ENCODE results near the gene DRP2. TPM values are rescaled to one million over a fixed set of nuclear protein-coding genes. Genes with fewer than 3 reads are reported as not detected.

Gene DRP2
- total RNA-seq, 1 donor = not detected

DNA sequence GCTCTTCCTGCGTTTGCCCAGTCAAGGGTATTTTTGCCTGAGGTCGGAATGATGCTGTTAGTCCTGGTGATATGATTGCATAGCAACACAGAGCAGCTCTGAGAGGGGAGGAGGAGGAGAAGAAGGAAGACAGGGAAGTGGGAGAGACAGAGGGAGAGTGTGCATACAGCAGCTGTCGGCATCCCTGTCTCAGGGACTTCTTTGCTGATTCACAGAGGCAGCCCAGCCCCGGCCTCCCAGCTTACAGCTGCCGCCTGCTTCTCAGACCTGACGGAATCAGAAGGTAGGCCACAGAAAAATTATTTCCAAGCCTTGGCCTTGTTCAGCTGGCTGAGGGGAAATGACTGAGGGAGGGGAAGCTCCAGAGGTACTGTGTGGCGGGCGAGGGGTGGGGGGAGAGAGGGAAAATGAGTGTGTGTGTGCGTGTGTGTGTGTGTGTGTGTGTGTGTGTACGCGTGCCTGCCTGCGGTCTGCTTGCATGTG, 319 bp downstream of the DRP2 start:
- Histone ChIP-seq H3K9me3 (ENCODE audit: low read depth, low read length) (no peaks in the 10 kb centered on the region), H3K4me3 (ENCODE audit: low read length) (no peak overlapping the region), H3K27me3 (ENCODE audit: insufficient read depth, low read length) (no peaks in the 10 kb centered on the region), H3K4me1 (ENCODE audit: insufficient read depth, low read length) (no peaks in the 10 kb centered on the region)

DNA sequence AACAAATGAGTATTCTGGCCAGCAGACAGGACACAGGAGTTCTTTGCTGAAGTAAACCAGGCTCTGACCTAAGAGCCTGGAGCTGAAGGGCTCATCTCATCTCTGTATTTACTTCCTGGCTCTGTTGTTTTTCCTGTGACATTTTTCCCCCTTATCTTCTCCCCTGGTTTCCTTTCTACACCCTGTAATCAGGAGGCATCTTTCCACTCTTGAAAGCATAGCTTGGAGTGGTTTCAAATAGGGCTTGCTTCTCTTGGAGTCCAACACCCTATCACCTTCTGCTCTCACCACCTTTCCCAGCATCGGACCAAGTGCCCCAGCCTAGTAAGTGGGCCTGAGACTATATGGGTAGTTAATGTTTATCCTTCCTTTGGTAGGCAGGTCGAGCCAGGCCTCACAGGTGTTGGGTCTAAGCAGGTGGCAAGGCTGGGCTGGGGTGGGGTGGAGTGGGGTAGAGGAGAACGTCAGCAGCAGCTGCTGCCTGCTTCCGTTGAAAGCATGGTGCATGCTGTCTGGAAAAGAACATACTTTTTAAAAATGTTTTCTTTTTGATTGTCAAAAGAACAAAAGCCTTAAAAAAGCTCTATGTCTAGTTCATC, 1.2 kb downstream of the DRP2 start:
- H3K4me3 ChIP-seq (ENCODE audit: low read length) = no peak overlapping the region
- no peaks in the 10 kb centered on the region for H3K27me3 ChIP-seq (ENCODE audit: insufficient read depth, low read length)

GRCh38 chrX:101223226-101223625, 3.6 kb downstream of the DRP2 start:
- Histone ChIP-seq H3K4me1 (ENCODE audit: insufficient read depth, low read length) (no peaks in the 10 kb centered on the region), H3K4me3 (ENCODE audit: low read length) (no peak overlapping the region), H3K27me3 (ENCODE audit: insufficient read depth, low read length) (no peaks in the 10 kb centered on the region), H3K9me3 (ENCODE audit: low read depth, low read length) (no peaks in the 10 kb centered on the region)

More for the DNA sequence above, 1.2 kb downstream of the DRP2 start:
- no peaks in the 10 kb centered on the region for H3K4me1 ChIP-seq (ENCODE audit: insufficient read depth, low read length)
- no peaks in the 10 kb centered on the region for H3K9me3 ChIP-seq (ENCODE audit: low read depth, low read length)

GRCh38 chrX:101229170-101229569, 9.6 kb downstream of the DRP2 start:
- no peaks in the 10 kb centered on the region for H3K27me3 ChIP-seq (ENCODE audit: insufficient read depth, low read length)
- no peak overlapping the region for H3K4me3 ChIP-seq (ENCODE audit: low read length)
- no peaks in the 10 kb centered on the region for H3K4me1 ChIP-seq (ENCODE audit: insufficient read depth, low read length)
- H3K9me3 ChIP-seq (ENCODE audit: low read depth, low read length) = no peaks in the 10 kb centered on the region

DNA sequence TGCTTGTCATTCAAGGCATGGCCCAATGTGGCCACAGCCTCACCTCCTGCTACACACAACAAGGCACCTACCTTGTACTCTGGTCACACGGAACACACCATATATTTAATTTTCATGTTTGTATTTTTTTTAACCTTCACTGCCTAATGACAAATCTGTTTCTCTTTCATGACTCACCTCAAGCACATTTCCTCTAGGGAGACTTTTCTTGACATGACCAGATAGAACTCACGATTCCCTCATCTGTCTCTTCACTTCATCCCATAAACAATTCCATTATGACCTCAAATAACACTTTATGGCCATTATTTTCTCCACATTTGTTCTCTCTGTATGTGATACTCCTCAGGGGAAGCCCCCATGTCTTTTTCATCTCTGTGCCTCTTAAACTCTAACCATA, 11.1 kb downstream of the DRP2 start:
- no peaks in the 10 kb centered on the region for H3K27me3 ChIP-seq (ENCODE audit: insufficient read depth, low read length)
- no peaks in the 10 kb centered on the region for H3K4me1 ChIP-seq (ENCODE audit: insufficient read depth, low read length)
- no peak overlapping the region for H3K4me3 ChIP-seq (ENCODE audit: low read length)
- H3K9me3 ChIP-seq (ENCODE audit: low read depth, low read length) = no peaks in the 10 kb centered on the region

- H3K27me3 ChIP-seq (ENCODE audit: insufficient read depth, low read length) = no peaks in the 10 kb centered on the region
- no peaks in the 10 kb centered on the region for H3K9me3 ChIP-seq (ENCODE audit: low read depth, low read length)
- no peak overlapping the region for H3K4me3 ChIP-seq (ENCODE audit: low read length)
- H3K4me1 ChIP-seq (ENCODE audit: insufficient read depth, low read length) = no peaks in the 10 kb centered on the region
Measured at GRCh38 chrX:101231080-101231479, 11.5 kb downstream of the DRP2 start.

DNA sequence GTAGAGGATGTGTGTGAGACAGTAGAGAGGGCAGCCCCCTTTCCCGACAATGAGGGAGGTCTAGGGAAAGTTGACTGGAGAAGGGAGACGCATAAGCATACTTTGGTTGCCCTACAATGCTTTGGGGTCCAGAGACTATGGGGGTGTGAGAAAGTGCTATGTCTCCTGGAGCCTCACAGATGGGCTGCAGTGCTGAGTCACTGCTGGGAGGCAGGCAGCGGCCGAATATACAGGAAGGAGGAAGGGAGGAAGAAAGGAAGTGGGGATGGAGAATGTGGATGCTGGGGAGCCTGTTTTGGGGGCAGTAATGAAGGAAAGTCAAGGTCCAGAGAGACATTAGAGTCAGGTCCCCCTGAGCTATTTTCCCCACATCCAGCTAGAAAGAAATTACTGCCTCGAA, 12.7 kb downstream of the DRP2 start:
- no peaks in the 10 kb centered on the region for H3K27me3 ChIP-seq (ENCODE audit: insufficient read depth, low read length)
- no peaks in the 10 kb centered on the region for H3K4me1 ChIP-seq (ENCODE audit: insufficient read depth, low read length)
- no peaks in the 10 kb centered on the region for H3K9me3 ChIP-seq (ENCODE audit: low read depth, low read length)
- H3K4me3 ChIP-seq (ENCODE audit: low read length) = no peak overlapping the region

- Histone ChIP-seq H3K4me1 (ENCODE audit: insufficient read depth, low read length) (no peaks in the 10 kb centered on the region), H3K27me3 (ENCODE audit: insufficient read depth, low read length) (no peaks in the 10 kb centered on the region), H3K9me3 (ENCODE audit: low read depth, low read length) (no peaks in the 10 kb centered on the region), H3K4me3 (ENCODE audit: low read length) (no peak overlapping the region)
Measured at GRCh38 chrX:101237041-101237440, 17.5 kb downstream of the DRP2 start.

DNA sequence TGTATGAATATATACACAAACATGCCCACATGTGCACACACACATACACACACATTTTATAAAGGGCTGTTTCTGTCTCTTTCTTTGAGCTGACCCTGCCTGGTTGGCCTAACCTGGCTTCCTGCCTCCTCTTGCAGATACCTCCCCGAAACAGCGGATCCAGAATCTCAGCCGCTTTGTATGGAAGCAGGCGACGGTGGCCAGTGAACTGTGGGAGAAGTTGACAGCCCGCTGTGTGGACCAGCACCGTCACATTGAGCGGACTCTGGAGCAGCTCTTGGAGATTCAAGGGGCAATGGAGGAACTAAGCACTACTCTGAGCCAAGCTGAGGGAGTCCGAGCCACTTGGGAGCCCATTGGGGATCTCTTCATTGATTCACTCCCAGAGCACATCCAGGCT, 21.9 kb downstream of the DRP2 start:
- Histone ChIP-seq H3K9me3 (ENCODE audit: low read depth, low read length) (no peaks in the 10 kb centered on the region), H3K4me1 (ENCODE audit: insufficient read depth, low read length) (no peaks in the 10 kb centered on the region), H3K4me3 (ENCODE audit: low read length) (no peak overlapping the region), H3K27me3 (ENCODE audit: insufficient read depth, low read length) (no peaks in the 10 kb centered on the region)

- no peaks in the 10 kb centered on the region for H3K9me3 ChIP-seq (ENCODE audit: low read depth, low read length)
- H3K4me3 ChIP-seq (ENCODE audit: low read length) = no peak overlapping the region
- no peaks in the 10 kb centered on the region for H3K4me1 ChIP-seq (ENCODE audit: insufficient read depth, low read length)
- no peaks in the 10 kb centered on the region for H3K27me3 ChIP-seq (ENCODE audit: insufficient read depth, low read length)
Measured at GRCh38 chrX:101252634-101253033, 33.0 kb downstream of the DRP2 start.

DNA sequence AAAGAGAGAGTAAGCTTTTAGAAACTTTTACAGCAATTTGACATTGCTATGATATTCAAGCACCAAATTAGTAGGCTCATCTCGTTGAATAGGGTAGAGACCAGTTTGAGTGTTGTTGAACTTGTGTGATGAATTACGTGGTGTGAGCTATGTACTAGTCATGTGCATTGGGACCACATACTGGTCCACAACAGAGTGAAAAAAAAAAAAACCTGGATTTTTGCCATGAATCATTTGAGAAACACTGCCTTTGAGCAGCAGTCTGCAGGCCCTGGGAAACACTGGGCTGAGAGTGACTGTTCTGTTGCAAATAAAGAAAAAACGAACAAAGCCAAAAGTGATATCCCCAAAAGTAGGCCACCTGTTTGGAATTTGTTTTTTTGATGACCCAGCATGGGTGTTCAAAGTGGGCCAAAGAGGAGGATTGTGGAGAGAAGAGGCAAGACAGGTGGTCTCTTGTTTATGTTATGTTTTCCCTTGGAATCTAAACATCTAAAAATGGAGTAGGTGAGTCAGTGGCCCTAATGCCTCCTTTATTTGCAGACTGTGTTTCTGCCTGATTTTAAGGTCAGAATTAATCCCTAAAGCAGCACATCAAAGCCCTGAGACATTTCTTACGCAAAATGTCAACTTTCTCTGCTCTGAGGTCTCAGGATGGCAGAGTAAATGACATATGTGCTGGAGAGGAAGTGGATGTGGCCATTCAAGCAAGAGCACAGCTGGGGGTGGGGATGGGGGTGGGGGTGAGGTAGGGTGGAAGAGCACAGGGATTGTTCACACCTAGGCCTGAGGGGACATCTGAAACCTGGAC, 38.1 kb downstream of the DRP2 start:
- Histone ChIP-seq H3K9me3 (ENCODE audit: low read depth, low read length) (no peaks in the 10 kb centered on the region), H3K4me3 (ENCODE audit: low read length) (no peak overlapping the region), H3K4me1 (ENCODE audit: insufficient read depth, low read length) (no peaks in the 10 kb centered on the region), H3K27me3 (ENCODE audit: insufficient read depth, low read length) (no peaks in the 10 kb centered on the region)

GRCh38 chrX:101258259-101258581, 38.6 kb downstream of the DRP2 start:
- Histone ChIP-seq H3K27me3 (ENCODE audit: insufficient read depth, low read length) (no peaks in the 10 kb centered on the region), H3K4me3 (ENCODE audit: low read length) (no peak overlapping the region), H3K9me3 (ENCODE audit: low read depth, low read length) (no peaks in the 10 kb centered on the region)

GRCh38 chrX:101260435-101260834, 40.8 kb downstream of the DRP2 start:
- H3K27me3 ChIP-seq (ENCODE audit: insufficient read depth, low read length) = no peaks in the 10 kb centered on the region
- no peak overlapping the region for H3K4me3 ChIP-seq (ENCODE audit: low read length)
- H3K4me1 ChIP-seq (ENCODE audit: insufficient read depth, low read length) = no peaks in the 10 kb centered on the region
- H3K9me3 ChIP-seq (ENCODE audit: low read depth, low read length) = no peaks in the 10 kb centered on the region

More at GRCh38 chrX:101258259-101258581, 38.6 kb downstream of the DRP2 start:
- no peaks in the 10 kb centered on the region for H3K4me1 ChIP-seq (ENCODE audit: insufficient read depth, low read length)

GRCh38 chrX:101262590-101262989, 43.0 kb downstream of the DRP2 start:
- Histone ChIP-seq H3K9me3 (ENCODE audit: low read depth, low read length) (no peaks in the 10 kb centered on the region), H3K4me1 (ENCODE audit: insufficient read depth, low read length) (no peaks in the 10 kb centered on the region), H3K27me3 (ENCODE audit: insufficient read depth, low read length) (no peaks in the 10 kb centered on the region), H3K4me3 (ENCODE audit: low read length) (no peak overlapping the region)

- H3K4me3 ChIP-seq (ENCODE audit: low read length) = no peak overlapping the region
- H3K27me3 ChIP-seq (ENCODE audit: insufficient read depth, low read length) = no peaks in the 10 kb centered on the region
- H3K4me1 ChIP-seq (ENCODE audit: insufficient read depth, low read length) = no peaks in the 10 kb centered on the region
- no peaks in the 10 kb centered on the region for H3K9me3 ChIP-seq (ENCODE audit: low read depth, low read length)
Measured at GRCh38 chrX:101263766-101264165, 44.2 kb downstream of the DRP2 start.

Data from mononuclear cell (primary cell).